ENCODE data around the gene RPTOR.

Gene RPTOR

GRCh38 chr17:80729761-80730160 is 185.1 kb downstream of the RPTOR start:
- DNase-seq (ENCODE audit: low read depth, low spot score), result no peak
- H3K27me3 ChIP-seq (ENCODE audit: control insufficient read depth, insufficient read depth, low read length), result no peaks in the 10 kb centered on the region
- no peaks in the 10 kb centered on the region; the same call in 1 of the 2 replicates for H3K36me3 ChIP-seq (ENCODE audit: control insufficient read depth, insufficient read depth, low read length)
- no peaks in the 10 kb centered on the region for H3K9me3 ChIP-seq (ENCODE audit: control insufficient read depth, insufficient read depth, low read length)
- H3K27ac ChIP-seq (ENCODE audit: low read length), result no peak overlapping the region
- no peak overlapping the region for H3K4me3 ChIP-seq (ENCODE audit: low read length)
- WGBS (ENCODE audit: insufficient coverage, insufficient read length), result no CpG with 5 or more reads among the region's 10 CpGs
- H3K4me1 ChIP-seq (ENCODE audit: control insufficient read depth, insufficient read depth, low read length), result peaks cover 1% of the 10 kb centered on the region

- H3K27me3 ChIP-seq (ENCODE audit: control insufficient read depth, insufficient read depth, low read length), result no peaks in the 10 kb centered on the region
- H3K4me3 ChIP-seq (ENCODE audit: low read length), result no peak overlapping the region
- H3K27ac ChIP-seq (ENCODE audit: low read length), result no peak overlapping the region
- DNase-seq (ENCODE audit: low read depth, low spot score), result no peak
- no peaks in the 10 kb centered on the region for H3K4me1 ChIP-seq (ENCODE audit: control insufficient read depth, insufficient read depth, low read length)
- WGBS (ENCODE audit: insufficient coverage, insufficient read length), result no CpG with 5 or more reads among the region's 6 CpGs
- no peaks in the 10 kb centered on the region for H3K9me3 ChIP-seq (ENCODE audit: control insufficient read depth, insufficient read depth, low read length)
- no peaks in the 10 kb centered on the region; the same call in 1 of the 2 replicates for H3K36me3 ChIP-seq (ENCODE audit: control insufficient read depth, insufficient read depth, low read length)
These were observed 186.1 kb downstream of the RPTOR start for GRCh38 chr17:80730739-80731138.

GRCh38 chr17:80731323-80731722 is 186.7 kb downstream of the RPTOR start:
- Histone ChIP-seq H3K27me3 (ENCODE audit: control insufficient read depth, insufficient read depth, low read length) (no peaks in the 10 kb centered on the region), H3K27ac (ENCODE audit: low read length) (no peak overlapping the region), H3K4me1 (ENCODE audit: control insufficient read depth, insufficient read depth, low read length) (no peaks in the 10 kb centered on the region), H3K4me3 (ENCODE audit: low read length) (no peak overlapping the region), H3K9me3 (ENCODE audit: control insufficient read depth, insufficient read depth, low read length) (no peaks in the 10 kb centered on the region), H3K36me3 (ENCODE audit: control insufficient read depth, insufficient read depth, low read length) (no peaks in the 10 kb centered on the region; the same call in 1 of the 2 replicates)
- DNase-seq (ENCODE audit: low read depth, low spot score), result no peak
- 100% methylated on average over 1 of the region's 7 CpGs for WGBS (ENCODE audit: insufficient coverage, insufficient read length)

- Histone ChIP-seq H3K27ac (ENCODE audit: low read length) (no peak overlapping the region), H3K36me3 (ENCODE audit: control insufficient read depth, insufficient read depth, low read length) (no peaks in the 10 kb centered on the region; the same call in 1 of the 2 replicates), H3K9me3 (ENCODE audit: control insufficient read depth, insufficient read depth, low read length) (no peaks in the 10 kb centered on the region), H3K4me1 (ENCODE audit: control insufficient read depth, insufficient read depth, low read length) (no peaks in the 10 kb centered on the region), H3K4me3 (ENCODE audit: low read length) (no peak overlapping the region), H3K27me3 (ENCODE audit: control insufficient read depth, insufficient read depth, low read length) (no peaks in the 10 kb centered on the region)
- no CpG with 5 or more reads among the region's 7 CpGs for WGBS (ENCODE audit: insufficient coverage, insufficient read length)
- DNase-seq (ENCODE audit: low read depth, low spot score), result no peak
These were observed 187.6 kb downstream of the RPTOR start for GRCh38 chr17:80732268-80732667.

GRCh38 chr17:80737106-80738019 is 192.7 kb downstream of the RPTOR start:
- Histone ChIP-seq H3K9me3 (ENCODE audit: control insufficient read depth, insufficient read depth, low read length) (no peaks in the 10 kb centered on the region), H3K36me3 (ENCODE audit: control insufficient read depth, insufficient read depth, low read length) (no peaks in the 10 kb centered on the region), H3K4me3 (ENCODE audit: low read length) (no peak overlapping the region), H3K27me3 (ENCODE audit: control insufficient read depth, insufficient read depth, low read length) (no peaks in the 10 kb centered on the region), H3K4me1 (ENCODE audit: control insufficient read depth, insufficient read depth, low read length) (no peaks in the 10 kb centered on the region), H3K27ac (ENCODE audit: low read length) (no peak overlapping the region)
- no peak for DNase-seq (ENCODE audit: low read depth, low spot score)
- no CpG with 5 or more reads among the region's 17 CpGs for WGBS (ENCODE audit: insufficient coverage, insufficient read length)

- Histone ChIP-seq H3K9me3 (ENCODE audit: control insufficient read depth, insufficient read depth, low read length) (no peaks in the 10 kb centered on the region), H3K4me3 (ENCODE audit: low read length) (no peak overlapping the region), H3K27ac (ENCODE audit: low read length) (no peak overlapping the region), H3K36me3 (ENCODE audit: control insufficient read depth, insufficient read depth, low read length) (no peaks in the 10 kb centered on the region), H3K27me3 (ENCODE audit: control insufficient read depth, insufficient read depth, low read length) (no peaks in the 10 kb centered on the region), H3K4me1 (ENCODE audit: control insufficient read depth, insufficient read depth, low read length) (no peaks in the 10 kb centered on the region)
- no CpG with 5 or more reads among the region's 17 CpGs for WGBS (ENCODE audit: insufficient coverage, insufficient read length)
- no peak for DNase-seq (ENCODE audit: low read depth, low spot score)
These were observed 193.6 kb downstream of the RPTOR start for GRCh38 chr17:80738020-80738808.

- no peak overlapping the region for H3K27ac ChIP-seq (ENCODE audit: low read length)
These were observed 194.5 kb downstream of the RPTOR start for GRCh38 chr17:80738987-80739730.

GRCh38 chr17:80740141-80740540 is 195.5 kb downstream of the RPTOR start:
- H3K27me3 ChIP-seq (ENCODE audit: control insufficient read depth, insufficient read depth, low read length), result no peaks in the 10 kb centered on the region
- H3K9me3 ChIP-seq (ENCODE audit: control insufficient read depth, insufficient read depth, low read length), result no peaks in the 10 kb centered on the region
- H3K4me3 ChIP-seq (ENCODE audit: low read length), result no peak overlapping the region
- H3K27ac ChIP-seq (ENCODE audit: low read length), result no peak overlapping the region
- WGBS (ENCODE audit: insufficient coverage, insufficient read length), result 100% methylated on average over 1 of the region's 3 CpGs
- H3K4me1 ChIP-seq (ENCODE audit: control insufficient read depth, insufficient read depth, low read length), result no peaks in the 10 kb centered on the region
- H3K36me3 ChIP-seq (ENCODE audit: control insufficient read depth, insufficient read depth, low read length), result no peaks in the 10 kb centered on the region
- no peak for DNase-seq (ENCODE audit: low read depth, low spot score)

More at GRCh38 chr17:80738987-80739730, 194.5 kb downstream of the RPTOR start:
- no peaks in the 10 kb centered on the region for H3K36me3 ChIP-seq (ENCODE audit: control insufficient read depth, insufficient read depth, low read length)
- DNase-seq (ENCODE audit: low read depth, low spot score), result no peak
- no peaks in the 10 kb centered on the region for H3K4me1 ChIP-seq (ENCODE audit: control insufficient read depth, insufficient read depth, low read length)
- no peaks in the 10 kb centered on the region for H3K27me3 ChIP-seq (ENCODE audit: control insufficient read depth, insufficient read depth, low read length)
- H3K4me3 ChIP-seq (ENCODE audit: low read length), result no peak overlapping the region
- no peaks in the 10 kb centered on the region for H3K9me3 ChIP-seq (ENCODE audit: control insufficient read depth, insufficient read depth, low read length)
- no CpG with 5 or more reads among the region's 21 CpGs for WGBS (ENCODE audit: insufficient coverage, insufficient read length)

GRCh38 chr17:80742091-80742490 is 197.5 kb downstream of the RPTOR start:
- Histone ChIP-seq H3K4me3 (ENCODE audit: low read length) (no peak overlapping the region), H3K27me3 (ENCODE audit: control insufficient read depth, insufficient read depth, low read length) (no peaks in the 10 kb centered on the region), H3K27ac (ENCODE audit: low read length) (no peak overlapping the region), H3K9me3 (ENCODE audit: control insufficient read depth, insufficient read depth, low read length) (no peaks in the 10 kb centered on the region), H3K36me3 (ENCODE audit: control insufficient read depth, insufficient read depth, low read length) (no peaks in the 10 kb centered on the region; the same call in 1 of the 2 replicates), H3K4me1 (ENCODE audit: control insufficient read depth, insufficient read depth, low read length) (no peaks in the 10 kb centered on the region)
- WGBS (ENCODE audit: insufficient coverage, insufficient read length), result no CpG with 5 or more reads among the region's 8 CpGs
- no peak for DNase-seq (ENCODE audit: low read depth, low spot score)

- Histone ChIP-seq H3K4me3 (ENCODE audit: low read length) (no peak overlapping the region), H3K27me3 (ENCODE audit: control insufficient read depth, insufficient read depth, low read length) (no peaks in the 10 kb centered on the region), H3K9me3 (ENCODE audit: control insufficient read depth, insufficient read depth, low read length) (no peaks in the 10 kb centered on the region), H3K36me3 (ENCODE audit: control insufficient read depth, insufficient read depth, low read length) (no peaks in the 10 kb centered on the region; the same call in 1 of the 2 replicates), H3K27ac (ENCODE audit: low read length) (no peak overlapping the region), H3K4me1 (ENCODE audit: control insufficient read depth, insufficient read depth, low read length) (no peaks in the 10 kb centered on the region)
- no peak for DNase-seq (ENCODE audit: low read depth, low spot score)
- no CpG with 5 or more reads among the region's 7 CpGs for WGBS (ENCODE audit: insufficient coverage, insufficient read length)
These were observed 198.0 kb downstream of the RPTOR start for GRCh38 chr17:80742581-80743180.
